ENCODE results near the gene EGR1.

DNA sequence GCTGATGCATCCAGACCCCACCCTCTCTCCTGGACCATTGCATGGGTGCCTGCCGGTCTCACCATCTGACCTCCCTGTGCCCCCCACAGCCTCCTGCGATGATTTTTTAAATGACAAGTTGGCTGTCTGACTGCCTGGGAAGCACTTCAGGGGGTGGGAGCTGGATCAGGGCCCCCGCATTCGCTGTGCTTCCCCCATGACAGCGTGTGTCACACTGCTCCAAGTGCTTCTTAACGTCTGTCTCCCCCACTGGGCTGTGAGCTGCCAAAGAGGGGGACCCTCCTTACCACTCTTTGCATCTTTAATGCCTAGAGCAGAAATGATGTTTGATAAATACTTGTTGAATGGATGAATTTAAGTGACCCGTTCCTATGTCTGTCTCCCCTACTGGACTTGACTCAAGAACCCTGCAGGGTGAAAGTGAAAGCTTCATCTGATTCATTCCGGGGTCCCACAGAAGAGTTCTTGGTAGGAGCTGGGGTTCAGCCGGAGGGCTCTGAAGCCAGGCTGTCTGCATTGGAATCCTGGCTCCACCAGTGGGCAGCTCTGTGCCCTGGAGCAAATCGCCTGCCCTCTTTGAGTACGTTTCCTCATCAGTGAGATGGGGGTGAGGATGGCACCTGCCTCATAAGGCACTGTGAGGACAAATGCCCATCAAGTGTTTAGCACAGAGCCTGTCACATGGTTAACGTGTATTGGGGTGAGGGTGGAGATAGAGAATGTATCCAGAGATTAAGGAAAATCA lies 7.6 kb upstream of the EGR1 start:
- TF ChIP-seq, protein P1, sequence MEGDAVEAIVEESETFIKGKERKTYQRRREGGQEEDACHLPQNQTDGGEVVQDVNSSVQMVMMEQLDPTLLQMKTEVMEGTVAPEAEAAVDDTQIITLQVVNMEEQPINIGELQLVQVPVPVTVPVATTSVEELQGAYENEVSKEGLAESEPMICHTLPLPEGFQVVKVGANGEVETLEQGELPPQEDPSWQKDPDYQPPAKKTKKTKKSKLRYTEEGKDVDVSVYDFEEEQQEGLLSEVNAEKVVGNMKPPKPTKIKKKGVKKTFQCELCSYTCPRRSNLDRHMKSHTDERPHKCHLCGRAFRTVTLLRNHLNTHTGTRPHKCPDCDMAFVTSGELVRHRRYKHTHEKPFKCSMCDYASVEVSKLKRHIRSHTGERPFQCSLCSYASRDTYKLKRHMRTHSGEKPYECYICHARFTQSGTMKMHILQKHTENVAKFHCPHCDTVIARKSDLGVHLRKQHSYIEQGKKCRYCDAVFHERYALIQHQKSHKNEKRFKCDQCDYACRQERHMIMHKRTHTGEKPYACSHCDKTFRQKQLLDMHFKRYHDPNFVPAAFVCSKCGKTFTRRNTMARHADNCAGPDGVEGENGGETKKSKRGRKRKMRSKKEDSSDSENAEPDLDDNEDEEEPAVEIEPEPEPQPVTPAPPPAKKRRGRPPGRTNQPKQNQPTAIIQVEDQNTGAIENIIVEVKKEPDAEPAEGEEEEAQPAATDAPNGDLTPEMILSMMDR (IDR thresholded peaks at IDR 0.05): no peak
- TF ChIP-seq POLR2A (IDR thresholded peaks at IDR 0.05): no peak

All from adrenal gland (tissue), 5 donors.